Adrenal gland (tissue), 12 donors: ENCODE measurements around the gene GALNT18. TPM values are rescaled to one million over a fixed set of nuclear protein-coding genes. Genes with fewer than 3 reads are reported as not detected.

Source experiments
- DNase-seq, 7 donors: peaks; one replicate each; pipeline ENCODE4 v3.0.0-alpha.2; 2019 to 2020
- H3K27ac ChIP-seq, 5 donors: fragments of 200-600 bp; sonication (generic) in 4 of 5; 1 replicate in 3 of 5; 2 replicates in 2 of 5; pipeline versions ENCODE4 v1.5.1 to v1.8.0; 2016 to 2020; ENCODE audit warnings: mild to moderate bottlenecking in 1 of 5
- H3K27me3 ChIP-seq: fragments of 200-600 bp; 2 replicates; pipeline ENCODE4 v1.8.0; 2021
- H3K36me3 ChIP-seq, 2 donors: fragments of 200-600 bp; replicated peaks in 1 of 2; 1 replicate in 1 of 2; 2 replicates in 1 of 2; pipeline versions ENCODE4 v1.5.1 to v1.8.0; 2018 to 2022
- H3K4me1 ChIP-seq, 2 donors: fragments of 200-600 bp; replicated peaks in 1 of 2; 1 replicate in 1 of 2; 2 replicates in 1 of 2; pipeline versions ENCODE4 v1.5.1 to v1.8.0; 2018 to 2021
- H3K4me3 ChIP-seq, 4 donors: fragments of 200-600 bp; sonication (generic) in 3 of 4; one replicate each; pipeline ENCODE4 v1.5.1; 2016 to 2018
- H3K9me3 ChIP-seq, 3 donors: fragments of 200-600 bp; sonication (generic) in 1 of 3; replicated peaks in 1 of 3; 1 replicate in 2 of 3; 2 replicates in 1 of 3; pipeline versions ENCODE4 v1.5.1 to v1.8.0; 2016 to 2021
- POLR2A ChIP-seq, 2 donors: fragments of 450-650 bp; IDR thresholded peaks; one replicate each; pipeline ENCODE4 v1.6.1; 2017; ENCODE audit warnings: antibody characterized with exemption in 2 of 2, mild to moderate bottlenecking in 2 of 2, moderate library complexity in 1 of 2
- WGBS, 4 donors: extraction: QIAGEN DNeasy Blood & Tissue Kit in 2 of 4; methylation state at CpG; one replicate each; pipeline versions ENCODE4 v1.1.5 to v1.1.7; 2013 to 2017; 5-methylcytosine and 5-hydroxymethylcytosine counted together
- intact Hi-C, 2 donors: fragments of 100-400 bp; cut with DNase I; formaldehyde crosslinking; loops; one replicate each; pipeline versions ENCODE4 v1.14.1 to v1.15.0; 2022 to 2023
- polyA plus RNA-seq, 3 donors: library from polyadenylated mRNA; stranded (reverse); fragments of 200-250 nt in 2 of 3; fragments of 350-450 nt in 1 of 3; fragmentation: Illumina TruSeq in 1 of 3; extraction: RNeasy Lipid Tissue Mini Kit (QIAGEN cat#74804) in 1 of 3; gene quantifications; one replicate each; pipeline ENCODE4 v1.2.3, GENCODE V29; 2013 to 2014
- total RNA-seq, 9 donors: library from RNA; depleted of rRNA in 4 of 9; stranded (reverse); fragments of >200 nt in 4 of 9; fragments of 120-200 nt in 1 of 9; fragmentation: NEBNext Ultra II Directional in 1 of 9; extraction: Animal tissue kit (Norgen Biotek cat#: 25700) in 1 of 9; gene quantifications; one replicate each; pipeline versions ENCODE4 v1.1.0 to v1.2.4, GENCODE V29; 2013 to 2023
- TF ChIP-seq, protein P1 (sequence below), 6 experiments: fragments of 450-650 bp in 4 of 6; fragments of 200-600 bp in 2 of 6; sonication (generic) in 1 of 6; IDR thresholded peaks; 1 replicate in 5 of 6; 2 replicates in 1 of 6; pipeline versions ENCODE4 v1.5.1 to v1.8.0; 2016 to 2021; ENCODE audit warnings: antibody characterized with exemption in 6 of 6, mild to moderate bottlenecking in 2 of 6, moderate library complexity in 1 of 6
- donor health status: healthy with polysubstance abuse.
- donor health status: Bipolar disorder and iron deficiency.
- donor health status: DM: yes; HTN: yes; CAD: no.
- donor health status: DM: no; HTN: no; CAD: no.
- donor health status: DM: no; HTN: no; CAD: no.
- donor health status: DM: yes; HTN: yes; CAD: no.

The GALNT18 gene
- total and polyA plus RNA-seq, 12 donors: 1.4 to 15.1 (median 6.4) TPM

- intact Hi-C loops: no loop called here
- TF ChIP-seq POLR2A (IDR thresholded peaks at IDR 0.05): no peak
- H3K27ac ChIP-seq: no peak overlapping the region
- H3K4me1 ChIP-seq: no peaks in the 10 kb centered on the region
- H3K27me3 ChIP-seq: no peaks in the 10 kb centered on the region
- no peaks in the 10 kb centered on the region for H3K36me3 ChIP-seq
- no peak overlapping the region for H3K4me3 ChIP-seq
- DNase-seq: peak in 1 of 7 donors; percentile 19
- WGBS, 4 donors: 62 to 74% (median 67%) methylated on average over 7 of the region's 7 CpGs
- H3K9me3 ChIP-seq: no peaks in the 10 kb centered on the region
These were observed 274.2 kb downstream of the GALNT18 start for GRCh38 chr11:11347592-11347991.

GRCh38 chr11:11346303-11346702 is 275.5 kb downstream of the GALNT18 start:
- Histone ChIP-seq H3K4me1 (no peaks in the 10 kb centered on the region), H3K36me3 (no peaks in the 10 kb centered on the region), H3K4me3 (no peak overlapping the region), H3K9me3 (no peaks in the 10 kb centered on the region), H3K27me3 (no peaks in the 10 kb centered on the region), H3K27ac (no peak overlapping the region)
- TF ChIP-seq POLR2A (IDR thresholded peaks at IDR 0.05): no peak
- TF ChIP-seq, protein P1, sequence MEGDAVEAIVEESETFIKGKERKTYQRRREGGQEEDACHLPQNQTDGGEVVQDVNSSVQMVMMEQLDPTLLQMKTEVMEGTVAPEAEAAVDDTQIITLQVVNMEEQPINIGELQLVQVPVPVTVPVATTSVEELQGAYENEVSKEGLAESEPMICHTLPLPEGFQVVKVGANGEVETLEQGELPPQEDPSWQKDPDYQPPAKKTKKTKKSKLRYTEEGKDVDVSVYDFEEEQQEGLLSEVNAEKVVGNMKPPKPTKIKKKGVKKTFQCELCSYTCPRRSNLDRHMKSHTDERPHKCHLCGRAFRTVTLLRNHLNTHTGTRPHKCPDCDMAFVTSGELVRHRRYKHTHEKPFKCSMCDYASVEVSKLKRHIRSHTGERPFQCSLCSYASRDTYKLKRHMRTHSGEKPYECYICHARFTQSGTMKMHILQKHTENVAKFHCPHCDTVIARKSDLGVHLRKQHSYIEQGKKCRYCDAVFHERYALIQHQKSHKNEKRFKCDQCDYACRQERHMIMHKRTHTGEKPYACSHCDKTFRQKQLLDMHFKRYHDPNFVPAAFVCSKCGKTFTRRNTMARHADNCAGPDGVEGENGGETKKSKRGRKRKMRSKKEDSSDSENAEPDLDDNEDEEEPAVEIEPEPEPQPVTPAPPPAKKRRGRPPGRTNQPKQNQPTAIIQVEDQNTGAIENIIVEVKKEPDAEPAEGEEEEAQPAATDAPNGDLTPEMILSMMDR (IDR thresholded peaks at IDR 0.05): no peak
- intact Hi-C loops: no loop called here
- no peak for DNase-seq
- WGBS, 4 donors: 84 to 89% (median 87%) methylated on average over 4 of the region's 4 CpGs

DNA sequence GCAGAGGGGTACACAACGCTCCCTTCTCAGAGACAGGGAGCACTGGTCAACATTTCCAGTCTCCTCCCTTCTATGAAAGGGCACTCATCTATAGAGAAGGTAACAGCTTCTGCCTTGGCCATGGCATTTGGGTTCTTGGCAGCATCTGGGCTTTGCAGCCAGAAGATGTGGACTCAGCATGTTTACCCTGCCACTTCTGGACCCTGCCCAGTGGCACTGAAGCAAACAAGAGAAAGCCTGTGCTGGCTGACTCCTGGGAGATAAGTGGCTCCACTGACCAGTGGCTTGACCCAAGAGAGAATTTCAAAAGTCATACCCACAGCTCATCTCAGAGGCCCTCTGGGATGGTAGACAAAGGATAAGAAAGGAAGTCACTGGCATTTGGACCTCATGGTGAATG is 276.7 kb downstream of the GALNT18 start:
- intact Hi-C loops: no loop called here
- no peak overlapping the region for H3K4me3 ChIP-seq
- no peak for DNase-seq
- no peaks in the 10 kb centered on the region for H3K27me3 ChIP-seq
- H3K4me1 ChIP-seq: no peaks in the 10 kb centered on the region
- H3K27ac ChIP-seq: no peak overlapping the region
- TF ChIP-seq, protein P1 (IDR thresholded peaks at IDR 0.05): no peak
- TF ChIP-seq POLR2A (IDR thresholded peaks at IDR 0.05): no peak
- H3K36me3 ChIP-seq: no peaks in the 10 kb centered on the region
- no peaks in the 10 kb centered on the region for H3K9me3 ChIP-seq
- 85 to 92% (median 90%) methylated on average over 1 of the region's 1 CpG for WGBS, 4 donors

DNA sequence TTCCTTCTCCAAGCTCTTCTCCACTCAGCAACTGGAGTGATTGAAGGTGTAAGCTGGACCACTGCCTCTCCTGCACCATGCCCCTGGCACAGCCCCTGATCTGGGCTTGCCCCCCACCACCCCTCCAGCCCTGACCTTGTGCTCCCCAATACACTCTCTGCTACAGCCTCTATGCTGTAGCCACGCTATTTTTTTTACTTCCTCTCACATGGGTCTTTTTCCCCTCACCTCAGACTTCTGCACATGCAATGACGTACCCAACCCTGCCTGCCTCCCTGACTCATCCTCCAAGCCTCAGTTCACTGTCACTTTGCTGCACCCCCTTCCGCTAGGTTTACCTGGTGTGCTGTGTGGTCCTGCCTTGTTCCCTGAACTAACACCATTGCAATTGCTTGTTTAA is 277.8 kb downstream of the GALNT18 start:
- DNase-seq: no peak
- no peaks in the 10 kb centered on the region for H3K36me3 ChIP-seq
- no peaks in the 10 kb centered on the region for H3K4me1 ChIP-seq
- 75 to 84% (median 78%) methylated on average over 3 of the region's 3 CpGs for WGBS, 4 donors
- intact Hi-C loops: no loop called here
- no peaks in the 10 kb centered on the region for H3K27me3 ChIP-seq
- TF ChIP-seq, protein P1 (IDR thresholded peaks at IDR 0.05): no peak
- no peak for TF ChIP-seq POLR2A (IDR thresholded peaks at IDR 0.05)
- H3K27ac ChIP-seq: no peak overlapping the region
- H3K9me3 ChIP-seq: no peaks in the 10 kb centered on the region
- no peak overlapping the region for H3K4me3 ChIP-seq

DNA sequence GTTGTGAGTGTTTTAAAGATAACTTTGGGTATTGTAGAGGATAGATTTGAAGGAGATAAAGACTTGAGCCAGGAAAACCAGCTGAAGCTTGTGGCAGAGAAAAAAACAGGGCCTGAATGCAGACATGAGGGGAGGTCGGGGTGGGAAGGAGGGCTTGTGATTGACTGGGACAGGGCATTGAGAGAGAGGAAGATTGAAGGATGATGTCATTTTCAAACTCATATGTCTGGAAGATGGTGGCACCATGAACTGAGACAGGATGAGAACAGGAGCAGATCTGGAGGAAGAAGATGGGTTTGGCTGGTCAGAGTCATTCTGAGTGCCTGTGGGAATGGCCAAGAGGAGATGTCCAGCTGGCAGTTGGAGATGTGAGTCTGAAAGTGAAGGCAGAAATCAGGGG is 283.5 kb downstream of the GALNT18 start:
- Histone ChIP-seq H3K27me3 (no peaks in the 10 kb centered on the region), H3K4me1 (no peaks in the 10 kb centered on the region), H3K4me3 (no peak overlapping the region), H3K9me3 (no peaks in the 10 kb centered on the region), H3K36me3 (no peaks in the 10 kb centered on the region), H3K27ac (no peak overlapping the region)
- WGBS, 4 donors: 72 to 91% (median 77%) methylated on average over 1 of the region's 1 CpG
- intact Hi-C loops: no loop called here
- TF ChIP-seq POLR2A (IDR thresholded peaks at IDR 0.05): no peak
- TF ChIP-seq, protein P1 (IDR thresholded peaks at IDR 0.05): no peak
- DNase-seq: no peak
